ENCODE results near the gene SEMA5A. TPM values are rescaled to one million over a fixed set of nuclear protein-coding genes. Genes with fewer than 3 reads are reported as not detected.

The SEMA5A gene
- total and polyA plus RNA-seq, 5 experiments from 2014 or later: not detected

- Mint-ChIP-seq H3K36me3 (no peaks in the 10 kb centered on the region), H3K27ac (no peak overlapping the region), H3K9me3 (peaks cover 0 to 17% (median 3%) of the 10 kb centered on the region in 9 donors), H3K4me1 (no peaks in the 10 kb centered on the region), H3K27me3 (peaks cover 0 to 5% (median 0%) of the 10 kb centered on the region in 5 donors), H3K4me3 (no peak overlapping the region)
- no peak for ATAC-seq
- POLR2A ChIA-PET: no interaction called here
- DNase-seq: no peak
These were observed 12.6 kb upstream of the SEMA5A start for GRCh38 chr5:9558319-9558965.

DNA sequence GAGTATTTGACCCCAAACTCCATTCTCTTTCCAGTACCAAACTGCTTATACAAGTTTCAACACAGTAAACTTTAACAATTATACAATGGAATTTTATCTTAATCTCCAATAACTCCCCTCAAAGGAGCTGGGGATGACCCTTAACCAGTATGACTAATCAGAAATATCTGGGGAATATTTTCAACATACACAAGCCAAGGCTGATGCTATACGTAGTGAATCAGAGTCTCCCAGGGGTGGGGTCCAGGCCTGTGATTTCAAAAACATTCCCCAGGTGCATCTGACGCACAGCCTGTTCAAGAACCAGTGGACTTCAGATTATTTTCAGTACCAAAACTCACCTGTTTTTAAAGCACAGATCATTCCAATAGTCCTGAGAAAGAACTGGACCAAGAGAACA, 11.8 kb upstream of the SEMA5A start:
- H3K4me1 Mint-ChIP-seq: no peaks in the 10 kb centered on the region
- H3K27ac Mint-ChIP-seq: no peak overlapping the region
- H3K27me3 Mint-ChIP-seq: peaks cover 0 to 5% (median 0%) of the 10 kb centered on the region in 5 donors
- peaks cover 0 to 17% (median 3%) of the 10 kb centered on the region in 9 donors for H3K9me3 Mint-ChIP-seq
- POLR2A ChIA-PET: no interaction called here
- H3K4me3 Mint-ChIP-seq: no peak overlapping the region
- DNase-seq: no peak
- no peak for ATAC-seq
- no peaks in the 10 kb centered on the region for H3K36me3 Mint-ChIP-seq

DNA sequence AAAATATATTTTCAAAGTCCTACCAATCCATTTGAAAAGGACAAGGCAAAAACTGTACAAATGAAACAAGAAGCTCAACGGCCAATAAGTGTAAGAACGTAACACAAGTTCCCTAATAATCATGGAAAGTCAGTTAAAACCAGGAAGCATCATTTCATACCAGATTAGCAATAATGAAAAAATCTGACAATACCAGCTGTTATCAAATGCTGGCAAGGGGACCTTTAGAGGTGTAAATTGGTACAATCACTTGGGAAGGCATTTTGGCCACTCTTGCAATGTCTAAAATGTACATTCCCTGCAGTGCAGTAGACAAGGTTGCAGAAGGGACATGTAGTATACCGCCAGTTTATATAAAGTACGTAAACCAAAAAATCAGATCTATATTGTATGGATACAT, 10.1 kb upstream of the SEMA5A start:
- POLR2A ChIA-PET: no interaction called here
- Mint-ChIP-seq H3K9me3 (peaks cover 0 to 17% (median 4%) of the 10 kb centered on the region in 9 donors), H3K4me3 (no peak overlapping the region), H3K27ac (no peak overlapping the region), H3K36me3 (no peaks in the 10 kb centered on the region), H3K27me3 (peaks cover 0 to 5% (median under 1%) of the 10 kb centered on the region in 5 donors), H3K4me1 (no peaks in the 10 kb centered on the region)
- DNase-seq: no peak
- ATAC-seq: no peak

DNA sequence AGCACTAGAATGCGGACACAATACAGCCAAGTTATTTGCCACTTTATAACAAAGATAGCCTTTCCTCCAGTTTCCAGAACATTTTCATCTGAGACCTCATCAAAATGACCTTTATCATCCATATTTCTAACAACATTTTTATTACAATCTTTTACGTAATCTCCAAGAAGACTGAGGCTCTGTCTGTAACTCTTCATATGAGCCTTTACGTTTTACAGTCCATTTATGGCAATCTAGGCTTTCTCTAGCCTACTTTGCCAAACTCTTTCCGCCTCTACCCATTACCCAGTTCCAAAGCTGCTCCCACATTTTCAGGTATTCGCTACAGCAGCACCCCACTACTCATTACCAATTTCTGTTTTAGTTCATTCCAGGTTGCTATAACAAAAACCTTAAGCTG, 8.2 kb upstream of the SEMA5A start:
- H3K27ac Mint-ChIP-seq: no peak overlapping the region

GRCh38 chr5:9553561-9553960, 7.7 kb upstream of the SEMA5A start:
- no peak overlapping the region for H3K4me3 Mint-ChIP-seq
- ATAC-seq: no peak
- POLR2A ChIA-PET: no interaction called here
- peaks cover 0 to 17% (median 8%) of the 10 kb centered on the region in 9 donors for H3K9me3 Mint-ChIP-seq
- no peaks in the 10 kb centered on the region for H3K4me1 Mint-ChIP-seq
- peaks cover 0 to 9% (median 4%) of the 10 kb centered on the region in 5 donors for H3K27me3 Mint-ChIP-seq
- H3K36me3 Mint-ChIP-seq: no peaks in the 10 kb centered on the region
- no peak for DNase-seq
- no peak overlapping the region for H3K27ac Mint-ChIP-seq

More for the DNA sequence above, 8.2 kb upstream of the SEMA5A start:
- POLR2A ChIA-PET: no interaction called here
- no peaks in the 10 kb centered on the region for H3K4me1 Mint-ChIP-seq
- ATAC-seq (no peak), DNase-seq (no peak)
- peaks cover 0 to 9% (median 4%) of the 10 kb centered on the region in 5 donors for H3K27me3 Mint-ChIP-seq
- no peaks in the 10 kb centered on the region for H3K36me3 Mint-ChIP-seq
- H3K9me3 Mint-ChIP-seq: peaks cover 0 to 17% (median 8%) of the 10 kb centered on the region in 9 donors
- H3K4me3 Mint-ChIP-seq: no peak overlapping the region

- no peak overlapping the region for H3K4me3 Mint-ChIP-seq
- ATAC-seq (no peak), DNase-seq (no peak)
- H3K9me3 Mint-ChIP-seq: peaks cover 0 to 12% (median 8%) of the 10 kb centered on the region in 9 donors
- no peaks in the 10 kb centered on the region for H3K36me3 Mint-ChIP-seq
- peaks cover 2 to 9% (median 9%) of the 10 kb centered on the region in 5 donors for H3K27me3 Mint-ChIP-seq
- H3K27ac Mint-ChIP-seq: no peak overlapping the region
- no peaks in the 10 kb centered on the region for H3K4me1 Mint-ChIP-seq
- POLR2A ChIA-PET: no interaction called here
These were observed 6.0 kb upstream of the SEMA5A start for GRCh38 chr5:9551567-9552537.

DNA sequence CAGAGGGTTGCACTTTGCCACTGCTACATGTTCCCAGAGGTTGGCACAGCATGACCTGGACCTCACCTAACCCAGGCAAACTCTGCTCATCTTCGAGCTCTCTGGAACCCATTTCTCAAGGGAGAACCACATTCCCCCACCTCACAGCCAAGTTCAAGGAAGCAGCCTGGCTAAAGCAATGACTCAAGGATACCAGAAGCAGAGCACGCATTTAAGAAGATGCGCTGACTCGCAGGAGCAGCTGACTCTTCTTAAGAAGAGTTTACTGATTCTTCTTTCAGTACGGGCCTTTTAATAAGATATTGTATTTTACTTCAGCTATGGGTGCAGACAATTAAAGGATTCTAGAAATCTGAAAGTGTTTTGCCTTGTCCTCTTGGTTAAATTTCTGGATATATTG, 4.1 kb upstream of the SEMA5A start:
- no peak for ATAC-seq
- no peak overlapping the region for H3K4me3 Mint-ChIP-seq
- POLR2A ChIA-PET: no interaction called here

GRCh38 chr5:9547122-9547947, 1.5 kb upstream of the SEMA5A start:
- peaks cover 0 to 7% (median 0%) of the 10 kb centered on the region in 9 donors for H3K9me3 Mint-ChIP-seq
- H3K27me3 Mint-ChIP-seq: peaks cover 17 to 36% (median 27%) of the 10 kb centered on the region in 5 donors
- DNase-seq (no peak), ATAC-seq (no peak)
- POLR2A ChIA-PET: no interaction called here
- H3K4me3 Mint-ChIP-seq: peak overlapping the region in 1 of 10 donors; percentile 17
- H3K36me3 Mint-ChIP-seq: peaks cover 0 to 5% (median 4%) of the 10 kb centered on the region in 3 donors
- H3K27ac Mint-ChIP-seq: no peak overlapping the region
- H3K4me1 Mint-ChIP-seq: peaks cover 3 to 9% (median 8%) of the 10 kb centered on the region in 4 donors

More for the DNA sequence above, 4.1 kb upstream of the SEMA5A start:
- H3K4me1 Mint-ChIP-seq: peaks cover 0 to 6% (median 2%) of the 10 kb centered on the region in 4 donors
- peaks cover 12 to 18% (median 14%) of the 10 kb centered on the region in 5 donors for H3K27me3 Mint-ChIP-seq
- DNase-seq: no peak
- H3K9me3 Mint-ChIP-seq: peaks cover 0 to 9% (median 0%) of the 10 kb centered on the region in 9 donors
- no peak overlapping the region for H3K27ac Mint-ChIP-seq
- H3K36me3 Mint-ChIP-seq: peaks cover 0 to 4% (median 0%) of the 10 kb centered on the region in 3 donors

GRCh38 chr5:9545136-9545991, 511 bp downstream of the SEMA5A start:
- POLR2A ChIA-PET: no interaction called here
- Mint-ChIP-seq H3K27me3 (peaks cover 17 to 32% (median 27%) of the 10 kb centered on the region in 5 donors), H3K4me3 (peak overlapping the region in 3 of 10 donors; percentile 4 to 57 (median 30)), H3K4me1 (peaks cover 3 to 9% (median 8%) of the 10 kb centered on the region in 4 donors), H3K36me3 (peaks cover 0 to 5% (median 4%) of the 10 kb centered on the region in 3 donors), H3K27ac (no peak overlapping the region), H3K9me3 (no peaks in the 10 kb centered on the region)
- ATAC-seq: no peak
- peak in 1 of 10 donors; percentile 5 for DNase-seq

DNA sequence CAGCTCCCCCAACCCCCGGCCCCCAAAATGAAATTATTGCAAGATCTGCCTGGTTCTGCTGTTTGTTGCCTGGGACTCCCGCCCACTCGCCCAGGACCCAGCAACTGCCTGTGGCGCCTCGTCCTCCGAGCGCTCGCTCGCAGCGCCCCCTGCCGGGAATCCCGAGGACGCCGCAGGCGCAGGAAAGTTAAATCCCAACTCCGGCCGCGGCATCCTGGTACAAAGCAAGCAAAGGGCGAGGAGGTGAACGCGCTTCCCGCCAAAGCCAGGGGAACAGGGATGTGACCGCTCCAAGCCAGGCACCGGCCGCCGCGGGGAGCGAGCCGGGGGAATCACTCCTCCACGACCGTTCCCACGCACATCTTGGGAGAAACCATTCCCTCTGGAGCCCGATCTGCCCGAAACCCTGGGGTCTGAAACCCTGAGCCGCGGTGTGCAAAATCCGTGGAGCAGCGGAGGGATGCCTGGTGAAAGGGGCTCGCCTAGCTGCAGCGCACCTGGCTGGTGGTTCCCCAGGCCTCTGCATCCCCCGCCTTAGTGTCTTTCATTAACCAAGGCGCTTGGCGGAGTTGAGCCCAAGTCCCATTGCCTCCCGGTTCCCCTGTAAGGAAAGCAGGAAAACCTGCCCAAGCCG, 1.3 kb downstream of the SEMA5A start:
- H3K4me1 Mint-ChIP-seq: peaks cover 3 to 9% (median 8%) of the 10 kb centered on the region in 4 donors
- H3K27ac Mint-ChIP-seq: no peak overlapping the region
- no peaks in the 10 kb centered on the region for H3K9me3 Mint-ChIP-seq
- peaks cover 16 to 32% (median 27%) of the 10 kb centered on the region in 5 donors for H3K27me3 Mint-ChIP-seq
- DNase-seq (peak in 1 of 10 donors; percentile 12), ATAC-seq (no peak)
- POLR2A ChIA-PET: no interaction called here
- peak overlapping the region; percentile 26 to 83 (median 46) for H3K4me3 Mint-ChIP-seq
- peaks cover 0 to 5% (median 4%) of the 10 kb centered on the region in 3 donors for H3K36me3 Mint-ChIP-seq

- no peak for DNase-seq
- Mint-ChIP-seq H3K4me3 (peak overlapping the region; percentile 26 to 83 (median 46)), H3K27me3 (peaks cover 16 to 32% (median 27%) of the 10 kb centered on the region in 5 donors), H3K36me3 (peaks cover 0 to 5% (median 4%) of the 10 kb centered on the region in 3 donors), H3K27ac (no peak overlapping the region), H3K4me1 (peaks cover 3 to 9% (median 8%) of the 10 kb centered on the region in 4 donors), H3K9me3 (no peaks in the 10 kb centered on the region)
- ATAC-seq: no peak
- POLR2A ChIA-PET: no interaction called here
These were observed 1.8 kb downstream of the SEMA5A start for GRCh38 chr5:9544056-9544455.
